HG03280 (cell line): ENCODE measurements around the gene PUM1.

Experiments used
- ATAC-seq: cut with Tn5 transposase; IDR thresholded peaks from one replicate; pipeline ENCODE4 v1.9.1; 2021; ENCODE audit warnings: mild to moderate bottlenecking, moderate library complexity; ENCODE audit not compliant: unreplicated experiment

PUM1 gene

DNA sequence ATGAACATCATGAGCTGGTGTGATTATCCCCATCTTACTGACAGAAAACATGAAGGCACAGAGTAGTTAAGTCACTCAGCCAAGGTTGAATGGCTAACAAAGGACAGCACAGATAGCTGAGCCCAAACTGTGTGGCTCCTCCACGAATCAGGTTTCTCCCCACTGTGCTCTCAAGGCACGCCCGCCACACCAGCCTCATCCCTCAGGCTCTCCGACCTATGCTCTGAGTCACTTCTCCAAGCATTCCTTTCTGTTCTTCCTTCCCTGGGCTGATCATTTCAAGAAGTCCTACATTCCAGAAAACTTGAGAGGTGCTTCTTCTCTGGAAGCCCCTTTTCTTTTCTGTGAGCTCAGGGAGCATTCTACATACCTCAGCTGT lies 131.7 kb downstream of the PUM1 start:
- ATAC-seq: no peak

DNA sequence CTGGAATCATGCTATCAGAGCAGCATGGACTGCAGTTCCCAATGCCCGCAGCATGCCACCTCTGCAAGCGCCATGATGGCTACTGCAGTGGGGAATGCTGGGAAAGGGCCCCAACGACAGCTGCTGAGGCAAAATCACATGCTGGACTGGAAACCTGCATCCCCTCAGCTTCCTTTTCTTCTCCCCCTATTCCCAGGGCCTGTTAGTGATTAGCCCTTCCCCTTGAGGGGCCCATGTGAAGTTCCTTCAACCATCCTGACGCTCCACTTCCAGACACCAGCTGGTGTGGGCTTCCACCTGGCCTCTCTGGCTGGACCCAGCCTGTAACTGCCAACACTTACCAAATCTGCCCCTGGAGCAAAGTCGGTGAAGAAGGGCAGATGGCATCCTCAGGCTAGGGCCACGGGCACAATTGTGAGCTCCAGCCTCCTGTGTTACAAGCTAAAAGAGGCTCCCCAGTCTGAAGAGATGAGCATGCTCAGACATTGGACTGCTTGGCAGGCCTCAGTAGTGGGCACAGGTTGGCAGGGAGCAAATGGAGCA lies 134.8 kb downstream of the PUM1 start:
- no peak for ATAC-seq

DNA sequence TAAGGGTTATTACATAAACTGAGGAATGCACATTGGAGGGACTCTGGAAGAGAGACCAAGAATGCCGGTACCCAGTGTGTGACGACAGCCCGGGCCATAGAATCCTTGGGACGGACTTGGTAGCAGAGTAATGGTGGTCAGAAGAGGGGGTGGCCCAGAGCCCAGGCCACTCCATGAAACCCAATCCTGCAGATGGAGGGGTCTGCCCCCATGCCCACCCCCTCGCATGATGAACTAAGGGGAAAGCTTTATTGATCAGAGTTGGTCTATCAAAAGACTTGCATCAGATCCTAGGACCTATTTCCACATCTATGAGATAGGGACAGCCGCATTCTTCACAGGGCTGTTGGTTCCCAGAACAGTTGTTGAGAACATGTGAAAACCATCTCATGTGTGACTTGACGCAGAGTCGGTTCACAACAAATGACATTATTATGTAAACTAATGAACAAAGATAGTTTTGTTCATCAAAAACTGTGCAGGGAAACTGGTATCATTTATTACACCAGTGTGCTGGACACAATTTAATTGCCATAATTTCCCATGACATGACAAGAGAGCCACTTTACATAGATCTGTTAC lies 135.5 kb downstream of the PUM1 start:
- no peak for ATAC-seq

DNA sequence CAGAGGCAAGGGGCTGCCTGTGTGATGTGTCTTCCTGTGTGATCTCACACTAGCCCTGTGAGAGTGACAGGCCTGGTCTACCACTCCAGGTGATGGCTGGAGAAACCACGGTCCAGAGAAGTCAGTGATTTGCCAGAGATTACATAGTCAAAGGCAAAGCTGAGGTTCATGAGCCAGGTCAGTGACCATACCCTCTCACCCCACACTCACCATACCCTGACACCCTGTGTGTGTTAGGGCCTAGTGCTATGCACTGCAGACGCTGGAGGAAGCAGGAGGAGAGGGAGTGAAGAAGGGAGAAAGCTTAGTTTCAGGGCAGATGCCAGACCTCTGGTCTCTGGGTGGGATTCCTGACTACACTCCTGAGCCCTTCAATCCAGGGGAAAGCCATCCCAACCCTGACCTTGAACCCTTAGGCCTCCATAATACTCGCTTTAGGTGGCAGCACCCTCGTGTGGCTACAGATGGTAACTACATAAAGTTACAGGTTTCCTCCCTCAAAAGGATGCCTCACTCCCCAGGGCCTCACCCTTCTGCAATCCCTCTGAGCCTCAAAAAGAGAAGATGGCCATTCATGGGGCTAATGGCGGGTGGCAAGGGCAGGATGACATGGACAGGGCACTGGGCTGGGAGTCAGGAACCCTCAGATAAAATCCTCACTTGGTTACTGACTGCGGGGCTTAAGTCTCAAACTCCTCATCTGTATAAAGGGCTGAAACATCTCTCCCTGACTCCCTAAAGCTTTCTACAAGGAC lies 136.2 kb downstream of the PUM1 start:
- no peak for ATAC-seq

DNA sequence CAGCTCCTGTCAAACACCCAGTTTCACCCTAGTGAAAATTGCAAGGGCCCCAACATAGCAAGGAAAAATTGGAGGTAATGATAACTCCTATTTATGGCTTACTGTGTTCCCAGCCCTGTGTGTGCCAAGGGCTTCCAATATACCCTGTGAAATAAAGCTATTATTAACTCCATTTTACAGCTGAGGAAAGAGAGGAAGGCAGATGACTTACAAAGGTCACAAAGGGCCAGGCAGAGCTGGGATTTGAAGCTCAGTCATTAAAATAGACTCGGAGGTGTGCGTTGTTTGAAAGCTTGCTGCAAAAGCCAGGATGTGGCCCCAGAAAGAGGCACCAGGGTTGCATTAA lies 136.8 kb downstream of the PUM1 start:
- no peak for ATAC-seq

DNA sequence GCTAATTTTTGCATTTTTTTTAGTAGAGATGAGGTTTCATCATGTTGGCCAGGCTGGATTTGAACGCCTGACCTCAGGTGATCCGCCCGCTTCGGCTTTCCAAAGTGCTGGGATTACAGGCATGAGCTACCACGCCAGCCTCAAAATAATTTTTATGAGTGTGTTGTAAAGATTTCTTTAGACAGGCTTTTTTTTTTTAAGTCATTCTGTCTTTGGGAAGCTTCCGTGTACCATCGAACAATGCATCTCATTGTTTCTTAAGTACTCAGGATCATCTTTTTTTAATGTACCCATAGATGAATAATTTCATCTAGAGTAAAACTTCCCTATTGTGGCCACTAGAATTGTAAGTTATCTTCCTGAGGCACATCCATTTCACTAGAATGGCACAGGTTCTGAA lies 137.3 kb downstream of the PUM1 start:
- no peak for ATAC-seq

DNA sequence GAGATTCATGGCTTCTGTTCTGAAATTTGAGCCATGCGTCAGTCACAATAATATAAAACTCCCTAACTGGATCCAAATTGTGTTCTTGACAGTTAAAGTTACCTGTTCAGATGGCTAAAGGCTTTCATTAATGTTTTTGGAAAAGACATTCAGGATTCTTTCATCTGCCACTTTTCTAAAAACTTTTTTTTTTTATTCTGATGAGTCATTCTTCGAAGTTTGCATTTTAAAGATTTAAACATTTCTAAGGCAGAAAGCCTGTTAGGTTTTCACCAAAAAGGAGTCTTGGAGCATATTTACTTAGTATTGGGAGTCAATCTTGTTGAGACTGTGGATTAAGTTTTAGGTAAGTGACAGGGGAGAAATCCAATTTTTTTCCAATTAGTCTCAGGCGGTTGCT lies 138.1 kb downstream of the PUM1 start:
- no peak for ATAC-seq

DNA sequence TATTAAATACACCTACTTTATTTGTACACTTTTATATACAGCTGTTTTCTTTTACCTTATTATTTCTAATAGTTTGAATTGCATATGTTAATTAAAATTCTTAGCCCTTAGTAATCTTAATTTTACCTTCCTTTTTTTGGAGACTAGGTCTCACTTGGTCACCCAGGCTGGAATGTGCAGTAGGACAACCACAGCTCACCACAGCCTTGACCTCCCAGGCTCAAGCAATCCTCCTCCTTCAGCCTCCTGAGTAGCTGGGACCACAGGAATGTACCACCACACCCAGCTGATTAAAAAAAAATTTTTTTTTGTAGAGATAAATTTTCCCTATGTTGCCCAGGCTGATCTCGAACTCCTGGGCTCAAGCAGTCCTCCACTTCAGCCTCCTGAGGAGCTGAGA lies 141.9 kb downstream of the PUM1 start:
- ATAC-seq: no peak

DNA sequence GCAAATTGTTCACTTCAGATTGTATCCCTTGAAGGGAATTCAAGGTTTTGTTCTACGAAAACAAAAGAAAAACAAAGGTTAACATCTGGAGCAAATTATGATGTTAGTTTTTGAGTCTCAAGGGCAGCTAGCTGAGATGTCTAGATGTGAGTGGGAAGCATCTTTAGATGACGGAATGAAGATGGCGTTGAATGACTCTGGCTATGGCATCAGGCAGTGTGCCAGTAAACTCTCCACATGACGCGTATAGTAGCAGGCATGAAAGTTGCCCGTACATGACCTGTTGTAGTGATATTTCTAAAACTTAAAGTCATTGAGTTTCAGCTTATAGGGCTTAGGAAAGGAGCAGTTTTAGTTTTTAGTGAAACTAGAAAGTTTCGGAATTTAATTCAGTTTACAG lies 144.7 kb downstream of the PUM1 start:
- no peak for ATAC-seq

DNA sequence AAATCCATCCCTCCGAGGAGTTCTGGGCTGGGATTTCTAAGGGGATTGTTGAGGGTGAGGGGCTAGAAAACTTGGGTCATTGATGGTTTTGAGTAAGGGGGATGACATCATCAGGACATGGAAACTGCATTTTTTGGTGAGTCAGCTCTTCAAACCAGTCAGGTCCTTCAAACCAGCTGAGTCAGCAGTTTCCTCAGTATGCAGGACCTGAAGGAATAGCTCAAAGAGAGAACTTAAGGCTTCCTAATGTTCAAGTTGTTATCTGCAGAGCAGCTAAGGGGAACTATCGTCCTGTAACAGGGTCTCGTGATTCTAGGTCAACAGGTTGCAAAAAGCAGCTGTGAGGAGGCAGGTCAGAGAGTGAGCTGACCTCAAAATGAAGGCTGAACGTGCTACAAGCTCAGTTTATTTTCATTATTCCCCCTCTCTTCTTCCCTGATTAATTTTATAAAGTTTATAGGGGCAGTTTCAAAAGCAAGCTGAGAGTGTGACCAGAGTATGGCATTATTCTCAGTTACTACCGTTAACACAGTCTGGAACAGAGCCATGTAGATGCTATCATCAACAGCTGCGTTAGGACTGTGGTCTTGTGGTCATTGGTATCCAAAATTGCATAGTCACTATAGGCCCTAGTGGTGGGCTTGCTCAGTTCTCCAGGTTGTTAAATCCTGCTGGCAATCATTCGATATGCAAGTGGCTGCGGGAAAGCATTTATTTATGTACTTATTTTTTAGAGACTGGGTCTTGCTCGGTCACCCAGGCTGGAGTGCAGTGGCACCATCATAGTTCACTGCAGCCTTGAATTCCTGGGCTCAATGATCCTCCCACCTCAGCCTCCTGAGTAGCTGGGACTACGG lies 146.3 kb downstream of the PUM1 start:
- no peak for ATAC-seq

DNA sequence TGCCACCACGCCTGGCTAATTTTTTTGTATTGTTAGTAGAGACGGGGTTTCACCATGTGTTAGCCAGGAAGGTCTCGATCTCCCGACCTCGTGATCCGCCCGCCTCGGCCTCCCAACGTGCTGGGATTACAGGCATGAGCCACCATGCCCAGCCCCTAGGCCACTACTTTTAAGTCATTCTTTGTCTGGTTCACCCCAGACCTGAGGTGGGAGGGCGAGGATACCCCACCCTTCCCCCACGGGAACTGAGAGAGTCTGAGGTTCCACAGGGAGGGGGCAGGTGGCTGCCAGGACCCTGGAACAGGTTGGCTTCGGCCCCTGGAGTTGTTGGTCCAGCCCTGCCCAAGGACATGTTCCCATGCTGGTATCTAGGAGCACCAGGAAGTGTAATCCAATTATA lies 149.2 kb downstream of the PUM1 start:
- ATAC-seq: no peak

DNA sequence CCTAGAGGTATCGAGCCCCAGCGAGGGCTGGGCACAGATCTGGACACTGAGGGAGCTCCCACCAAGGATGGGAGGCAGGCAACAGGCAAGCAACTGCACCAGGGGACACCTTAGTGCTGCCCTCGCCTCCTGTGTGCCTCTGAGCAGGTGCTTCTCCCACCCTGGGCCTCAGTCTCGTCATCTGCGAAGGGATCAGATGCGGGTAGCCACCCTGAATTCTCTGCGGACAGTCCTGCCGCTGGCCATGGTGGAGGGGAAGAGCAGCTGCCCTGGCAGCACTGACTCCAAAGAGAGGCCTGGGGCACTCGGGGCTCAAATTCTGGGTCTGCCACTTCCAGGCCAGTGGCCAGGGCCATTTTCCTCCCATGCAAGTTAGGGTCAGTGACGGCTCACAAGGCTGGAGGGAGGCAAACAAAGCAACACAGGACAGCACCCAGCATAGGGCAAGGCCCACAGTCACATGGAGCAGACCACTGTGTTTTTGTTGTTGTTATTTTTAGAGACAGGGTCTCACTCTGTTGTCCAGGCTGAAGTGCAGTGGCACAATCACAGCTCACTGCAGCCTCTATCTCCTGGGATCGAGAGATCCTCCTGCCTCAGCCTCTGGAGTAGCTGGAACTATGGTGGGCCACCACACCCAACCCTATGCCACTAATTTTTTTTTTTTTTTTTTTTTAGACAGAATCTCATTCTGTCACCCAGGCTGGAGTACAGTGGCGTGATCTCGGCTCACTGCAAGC lies 149.9 kb downstream of the PUM1 start:
- no peak for ATAC-seq

DNA sequence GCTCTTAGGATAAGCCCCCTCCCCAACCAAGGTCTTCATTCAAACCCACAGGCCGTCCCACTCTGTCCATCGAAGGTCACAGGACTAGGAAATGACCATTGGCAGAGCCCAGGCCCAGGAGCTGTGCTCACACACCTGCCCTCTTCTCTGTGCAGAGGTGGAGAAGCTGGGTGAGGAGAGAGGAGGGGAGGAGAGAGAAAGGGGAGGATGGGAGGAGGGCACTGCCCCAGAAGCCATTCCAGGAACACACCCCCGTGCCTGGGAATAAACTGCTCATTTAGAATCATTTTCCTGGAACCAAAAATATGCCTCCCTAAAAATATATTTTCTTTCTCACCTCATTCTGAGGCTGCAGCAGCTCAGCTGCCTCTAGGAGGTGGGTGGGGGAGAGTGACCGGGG lies 150.6 kb downstream of the PUM1 start:
- ATAC-seq: no peak

DNA sequence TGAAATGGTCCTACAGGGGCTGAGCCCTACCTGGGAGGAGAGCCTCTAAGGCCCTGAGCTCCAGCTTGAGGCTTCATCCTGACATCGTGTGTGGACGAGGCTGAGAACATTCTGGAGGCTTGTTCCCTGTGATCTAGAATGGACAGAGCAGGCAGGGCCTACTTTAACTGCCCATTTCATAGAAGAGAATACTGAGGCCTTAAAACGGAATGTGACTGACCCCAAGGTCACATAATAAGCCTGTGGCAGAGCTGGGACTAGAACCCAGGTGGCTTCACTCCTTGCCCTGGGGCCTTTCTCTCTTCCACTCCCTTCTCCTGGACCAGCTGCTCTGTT lies 151.0 kb downstream of the PUM1 start:
- ATAC-seq: no peak

DNA sequence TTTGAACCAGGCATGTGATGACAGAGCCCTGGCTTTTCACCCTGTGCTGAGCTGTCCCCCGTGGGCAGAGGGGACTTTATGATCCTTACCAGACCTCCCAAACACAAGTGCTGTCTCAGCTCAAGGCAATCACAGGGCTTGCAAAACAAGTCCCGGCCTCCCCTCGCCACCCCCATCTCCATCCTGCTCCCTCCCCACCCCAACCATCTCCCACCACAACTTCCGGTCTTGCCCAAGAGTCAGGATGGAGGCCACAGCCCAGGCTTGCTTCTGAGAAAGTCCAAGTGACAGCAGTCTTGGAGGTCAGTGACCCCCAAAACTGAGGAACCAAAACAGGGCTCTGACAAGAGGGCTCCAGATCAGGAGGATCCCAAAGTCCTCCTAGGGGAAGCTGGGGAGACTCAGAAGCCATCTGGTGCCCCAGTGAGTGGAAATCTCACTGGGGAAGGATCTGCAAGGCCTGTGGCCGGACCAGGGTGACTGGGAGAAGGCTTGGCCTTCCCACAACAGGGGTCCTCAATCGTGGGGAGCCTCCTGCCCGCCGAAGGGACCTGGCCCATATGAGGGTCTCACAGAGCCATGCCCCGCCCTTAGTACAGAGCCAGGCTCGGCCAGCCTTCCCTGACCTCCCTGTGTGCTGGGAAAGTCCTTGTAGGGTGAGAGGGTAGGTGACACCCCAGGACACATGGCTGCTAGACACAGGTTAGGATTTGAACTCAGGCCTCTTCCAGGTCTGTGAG lies 152.4 kb downstream of the PUM1 start:
- ATAC-seq: no peak

DNA sequence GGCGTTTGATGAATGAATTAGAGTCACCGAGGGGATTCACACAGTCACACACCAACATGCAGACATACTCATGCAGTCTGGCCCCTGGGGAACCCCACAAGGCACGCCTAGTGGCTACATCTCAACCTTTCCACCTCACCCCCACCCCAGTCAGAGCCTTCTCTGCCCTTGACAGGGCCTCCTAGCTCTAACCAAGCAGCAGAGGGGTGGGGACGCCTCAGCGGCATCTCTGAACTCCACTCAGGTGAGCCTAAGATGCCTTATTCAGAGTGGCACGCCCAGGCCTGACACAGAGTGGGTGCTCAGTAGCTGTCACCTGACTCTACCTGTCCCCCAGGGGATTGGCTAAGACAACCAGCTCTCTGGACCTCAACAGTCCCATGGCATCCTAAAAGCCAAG lies 153.3 kb downstream of the PUM1 start:
- no peak for ATAC-seq

DNA sequence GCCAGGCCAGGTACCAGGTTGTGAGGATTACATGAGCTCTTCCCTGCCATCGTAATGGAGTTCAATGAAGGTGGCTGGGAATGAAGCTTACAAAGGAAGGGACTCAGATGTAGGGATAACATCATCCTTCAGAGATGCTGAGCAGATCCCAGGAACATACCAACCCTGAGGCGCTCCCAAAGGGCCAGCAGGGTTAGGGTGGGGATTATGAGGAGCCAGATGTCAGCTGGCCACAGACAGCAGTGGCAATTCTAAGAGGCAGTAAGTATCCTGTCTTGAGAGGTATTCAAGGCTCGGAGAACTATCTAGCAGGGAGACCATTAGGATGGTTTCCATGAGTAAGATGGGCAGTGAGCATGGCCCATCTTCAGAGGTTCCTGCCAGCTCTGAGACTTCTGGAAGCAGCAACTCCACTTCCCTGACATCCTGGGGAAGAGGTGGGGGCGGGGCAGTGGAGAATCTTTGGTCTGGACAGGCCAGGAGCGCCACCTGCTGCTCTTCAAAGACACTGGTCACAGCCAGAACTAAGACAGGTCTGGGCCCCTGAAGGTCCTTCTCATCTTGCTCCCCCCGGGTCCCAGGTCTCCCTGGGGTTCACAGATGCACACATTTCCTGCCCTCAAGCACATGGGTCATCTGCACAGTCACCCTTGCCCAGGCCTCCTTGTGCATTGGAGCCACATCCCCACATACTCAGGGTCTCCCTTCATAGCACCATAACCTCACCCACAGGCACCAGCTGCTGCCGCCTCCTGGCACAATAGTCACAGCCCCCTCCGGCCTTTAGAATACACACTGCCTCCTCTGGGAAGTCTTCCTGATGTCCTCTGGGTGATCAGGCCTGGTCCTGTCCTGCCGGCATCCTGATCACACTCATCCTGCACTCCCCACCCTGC lies 154.2 kb downstream of the PUM1 start:
- ATAC-seq: no peak

DNA sequence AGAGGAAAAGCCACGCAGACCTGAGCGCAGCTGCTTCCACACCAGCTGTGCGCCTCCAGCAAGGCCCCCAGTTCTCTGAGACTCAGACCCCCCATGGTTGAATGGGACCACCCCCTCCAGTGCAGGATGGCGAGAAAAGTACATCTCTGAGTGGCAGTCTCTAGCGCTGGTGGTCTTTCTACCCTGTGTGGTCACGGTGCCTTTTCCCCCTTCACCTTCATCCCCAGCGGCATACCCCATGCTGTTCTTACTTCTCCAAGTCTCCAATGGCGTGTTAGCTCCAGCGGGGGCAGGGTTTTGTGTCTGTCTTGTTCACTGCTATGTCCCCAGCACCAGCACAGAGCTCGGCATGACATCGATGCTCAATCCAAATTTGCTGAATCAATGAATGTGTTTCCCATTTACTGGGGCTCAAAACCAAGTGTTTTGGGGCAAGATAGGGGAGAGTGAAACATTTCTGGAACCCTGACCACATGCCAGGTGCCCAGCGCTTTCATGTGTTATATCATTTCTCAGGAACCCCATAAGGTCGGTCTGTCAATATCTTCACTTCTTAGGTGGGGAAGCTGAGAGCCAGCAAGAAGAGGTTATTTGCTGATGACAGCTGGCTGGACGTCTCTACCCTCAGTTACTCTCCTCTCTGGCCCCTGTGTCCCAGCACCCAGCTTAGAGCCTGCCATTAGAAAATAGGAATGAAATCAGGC lies 156.0 kb downstream of the PUM1 start:
- ATAC-seq: no peak
